ENCODE data around the gene GIT1.

The GIT1 gene

GRCh38 chr17:29591737-29592608, 2.5 kb upstream of the GIT1 start:
- peak; percentile 89 for DNase-seq

- peak; percentile 70 for DNase-seq
Observed at GRCh38 chr17:29591146-29591736, 1.8 kb upstream of the GIT1 start.

GRCh38 chr17:29590411-29591145, 1.1 kb upstream of the GIT1 start:
- no peak for DNase-seq

- DNase-seq = no peak
Observed at GRCh38 chr17:29588562-29589411, 661 bp downstream of the GIT1 start.

- DNase-seq = no peak
Observed at GRCh38 chr17:29588017-29588561, 1.4 kb downstream of the GIT1 start.

GRCh38 chr17:29587591-29587990, 1.9 kb downstream of the GIT1 start:
- no peak for DNase-seq

GRCh38 chr17:29586676-29587469, 2.6 kb downstream of the GIT1 start:
- no peak for DNase-seq

- DNase-seq = no peak
Observed at GRCh38 chr17:29585080-29585751, 4.2 kb downstream of the GIT1 start.

- DNase-seq = no peak
Observed at GRCh38 chr17:29584452-29585079, 4.9 kb downstream of the GIT1 start.

GRCh38 chr17:29583324-29584248, 5.9 kb downstream of the GIT1 start:
- no peak for DNase-seq

- DNase-seq = no peak
Observed at GRCh38 chr17:29582772-29583171, 6.7 kb downstream of the GIT1 start.

GRCh38 chr17:29582254-29582765, 7.1 kb downstream of the GIT1 start:
- DNase-seq = no peak

GRCh38 chr17:29581583-29582253, 7.7 kb downstream of the GIT1 start:
- no peak for DNase-seq

- DNase-seq = peak; percentile 81
Observed at GRCh38 chr17:29579866-29580771, 9.3 kb downstream of the GIT1 start.

GRCh38 chr17:29578626-29579485, 10.6 kb downstream of the GIT1 start:
- DNase-seq = no peak

Data from DMS153 (cell line).